ENCODE measurements around the gene FXYD2.

GRCh38 chr11:117820516-117820915, 4.0 kb downstream of the FXYD2 start:
- TF ChIP-seq TEAD4 (IDR thresholded peaks at IDR 0.05; ENCODE audit: low read depth, low read length) (peak; percentile 27; the same call in 1 of the 2 replicates), KDM1A (IDR thresholded peaks at IDR 0.05; ENCODE audit: borderline replicate concordance, low read length) (no peak), KDM5A (IDR thresholded peaks at IDR 0.05; ENCODE audit: low read length) (no peak), CTCF (IDR thresholded peaks at IDR 0.05; ENCODE audit: control extremely low read depth in 1 of 3, insufficient read depth in 1 of 3, low read depth in 1 of 3, low read length in 3 of 3) (no peak), TAF1 (IDR thresholded peaks at IDR 0.05; ENCODE audit: low read depth, low read length) (no peak), SIN3A (conservative IDR thresholded peaks at IDR 0.05 in 1 of 2, IDR thresholded peaks at IDR 0.05 in 1 of 2; ENCODE audit: low read depth in 1 of 2, low read length in 2 of 2) (no peak), HDAC6 (IDR thresholded peaks at IDR 0.05; ENCODE audit: low read depth, low read length) (no peak)
